ENCODE measurements around the gene POU1F1.
A peak's percentile ranks its signal among the peaks of the same experiment; 100 is the strongest.
"Not testable (repeated sequence)": the region's sequence is repeated elsewhere in the genome, so short reads cannot be mapped to it uniquely, and the experiment has no call there.

The POU1F1 gene

GRCh38 chr3:87248831-87249230, 27.6 kb downstream of the POU1F1 start:
- DNase-seq: no peak

- DNase-seq: not testable (repeated sequence)
These were observed 28.2 kb downstream of the POU1F1 start for GRCh38 chr3:87248231-87248630.

- no peak for DNase-seq
These were observed 29.0 kb downstream of the POU1F1 start for GRCh38 chr3:87247430-87247773.

- no peak for DNase-seq
These were observed 29.5 kb downstream of the POU1F1 start for GRCh38 chr3:87246662-87247429.

GRCh38 chr3:87236093-87236492, 40.3 kb downstream of the POU1F1 start:
- no peak for DNase-seq

GRCh38 chr3:87233805-87234204, 42.6 kb downstream of the POU1F1 start:
- DNase-seq: no peak

GRCh38 chr3:87229113-87229512, 47.3 kb downstream of the POU1F1 start:
- no peak for DNase-seq

GRCh38 chr3:87228316-87228715, 48.1 kb downstream of the POU1F1 start:
- no peak for DNase-seq

GRCh38 chr3:87227835-87228144, 48.6 kb downstream of the POU1F1 start:
- no peak for DNase-seq

- peak; percentile 92 for DNase-seq
These were observed 49.1 kb downstream of the POU1F1 start, which contains the start of gene CHMP2B for GRCh38 chr3:87227104-87227834. Gene CHMP2B, plus strand, starts transcription at chr3:87227309. Its CDS starts 214 bp downstream, at chr3:87227523.

GRCh38 chr3:87225659-87226058, 50.7 kb downstream of the POU1F1 start:
- no peak for DNase-seq

GRCh38 chr3:87219611-87220010, 56.8 kb downstream of the POU1F1 start:
- DNase-seq: no peak

- no peak for DNase-seq
These were observed 57.8 kb downstream of the POU1F1 start for GRCh38 chr3:87218560-87218959.

Measured in hematopoietic multipotent progenitor cell treated with erythropoietin and hydrocortisone succinate and interleukin-3 and kit ligand, for 8 days (in vitro differentiated cells).